Fibroblast of skin of left biceps (primary cell): ENCODE data around the gene AGAP2.
"Not testable (repeated sequence)": the region's sequence is repeated elsewhere in the genome, so short reads cannot be mapped to it uniquely, and the experiment has no call there.

Experiments
- DNase-seq, 2 experiments: peaks; one replicate each; pipeline ENCODE4 v3.0.0-alpha.2; 2013; ENCODE audit warnings: low read depth in 2 of 2

AGAP2 gene

DNA sequence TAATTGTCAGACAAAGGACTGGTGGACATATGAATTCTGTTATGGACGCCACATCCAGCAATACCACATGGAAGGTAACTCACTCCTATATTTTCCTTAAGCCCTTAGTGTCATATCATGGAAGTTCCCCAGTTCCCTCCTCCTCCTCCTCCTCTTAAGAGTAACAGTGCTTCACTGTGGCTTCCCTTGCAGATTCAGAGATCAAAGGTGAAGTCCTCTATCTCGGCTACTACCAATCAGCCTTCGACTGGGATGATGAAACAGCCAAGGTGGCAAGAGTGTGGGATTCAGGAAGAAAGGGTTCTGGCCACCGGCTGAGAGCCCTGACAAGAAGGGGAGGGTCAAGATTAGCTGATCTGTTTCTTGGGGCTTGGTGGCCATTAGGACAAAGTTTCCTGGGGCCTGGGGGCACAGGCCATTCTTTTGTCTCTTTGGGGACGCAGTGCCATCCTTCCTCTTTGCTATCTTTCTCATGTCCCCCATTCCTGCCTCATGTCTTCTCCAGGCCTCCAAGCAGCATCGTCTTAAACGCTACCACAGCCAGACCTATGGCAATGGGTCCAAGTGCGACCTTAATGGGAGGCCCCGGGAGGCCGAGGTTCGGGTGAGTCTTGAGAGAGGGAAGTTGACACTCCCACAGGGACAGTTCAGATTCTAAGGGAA, 42.6 kb downstream of the AGAP2 start:
- no peak for DNase-seq

DNA sequence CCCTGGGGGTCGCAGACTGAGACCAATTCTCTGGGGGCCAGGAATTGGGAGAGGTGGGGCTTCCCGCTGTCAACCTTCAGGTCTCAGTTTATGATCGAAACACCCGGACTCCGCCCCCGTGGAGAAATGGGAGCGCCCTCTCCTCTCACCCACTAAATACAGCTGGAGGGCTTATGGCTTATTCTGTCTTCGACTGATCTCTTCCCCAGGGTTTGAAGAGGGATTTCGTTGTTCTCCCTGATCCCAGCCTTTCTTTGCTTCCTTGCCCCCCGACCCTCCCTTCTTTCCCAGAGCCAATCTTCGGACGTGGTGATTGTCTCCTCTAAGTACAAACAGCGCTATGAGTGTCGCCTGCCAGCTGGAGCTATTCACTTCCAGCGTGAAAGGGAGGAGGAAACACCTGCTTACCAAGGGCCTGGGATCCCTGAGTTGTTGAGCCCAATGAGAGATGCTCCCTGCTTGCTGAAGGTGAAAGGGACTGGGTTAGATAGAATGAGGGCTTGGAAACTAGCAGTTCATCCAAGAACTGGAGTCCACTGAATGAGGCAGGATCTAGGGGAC, 44.0 kb downstream of the AGAP2 start:
- DNase-seq: no peak

DNA sequence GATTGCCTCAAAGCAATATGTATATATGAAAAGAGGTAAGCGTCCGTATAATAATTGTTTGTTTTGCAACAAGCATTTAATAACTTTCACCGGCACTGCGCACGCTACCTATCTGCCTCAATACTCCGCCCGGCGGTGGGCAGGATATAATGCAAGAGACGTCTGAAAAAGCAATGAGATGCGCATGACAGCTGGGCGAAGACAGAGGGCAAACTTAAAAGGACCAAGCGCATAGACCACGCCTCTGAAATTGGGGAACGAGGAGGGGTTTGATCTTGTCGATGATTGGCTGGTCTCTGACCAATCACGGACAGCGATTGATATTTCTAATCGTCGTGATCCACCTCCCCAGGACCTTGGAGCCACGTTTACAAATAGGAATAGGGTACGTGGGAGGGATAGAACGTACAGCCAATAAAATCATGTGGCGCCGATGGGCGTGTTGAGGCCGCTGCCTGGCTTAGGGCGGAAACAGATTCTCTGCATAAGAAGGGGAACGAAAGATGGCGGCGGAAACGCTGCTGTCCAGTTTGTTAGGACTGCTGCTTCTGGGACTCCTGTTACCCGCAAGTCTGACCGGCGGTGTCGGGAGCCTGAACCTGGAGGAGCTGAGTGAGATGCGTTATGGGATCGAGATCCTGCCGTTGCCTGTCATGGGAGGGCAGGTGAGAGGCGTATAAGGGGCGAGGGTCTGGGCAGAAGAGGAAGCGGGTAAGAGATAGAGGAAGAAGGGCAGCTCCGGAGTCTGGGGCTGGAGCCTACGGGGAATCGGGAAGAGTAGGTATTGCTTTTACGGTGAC, 44.7 kb downstream of the AGAP2 start, which contains the start of gene OS9:
TSS of gene OS9 (plus strand) at position 474 of the 800 bp plus-strand sequence. CDS start at position 504, 30 bp downstream.
- peak; percentile 99 for DNase-seq

DNA sequence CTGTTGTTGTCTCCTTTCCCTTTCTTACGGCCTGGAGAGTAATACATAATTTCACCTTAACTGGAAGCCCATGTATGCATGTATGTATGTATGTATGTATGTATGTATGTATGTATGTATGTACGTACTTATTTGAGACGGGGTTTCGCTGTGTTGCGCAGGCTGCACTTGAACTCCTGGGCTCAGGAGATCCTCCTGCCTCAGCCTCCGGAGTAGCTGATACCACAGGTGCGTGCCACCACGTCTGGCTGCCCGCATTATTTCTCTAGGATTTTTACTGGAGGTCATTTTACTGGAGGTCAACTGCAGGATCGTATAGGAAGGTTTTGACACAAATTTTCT, 45.3 kb downstream of the AGAP2 start:
- no peak for DNase-seq

DNA sequence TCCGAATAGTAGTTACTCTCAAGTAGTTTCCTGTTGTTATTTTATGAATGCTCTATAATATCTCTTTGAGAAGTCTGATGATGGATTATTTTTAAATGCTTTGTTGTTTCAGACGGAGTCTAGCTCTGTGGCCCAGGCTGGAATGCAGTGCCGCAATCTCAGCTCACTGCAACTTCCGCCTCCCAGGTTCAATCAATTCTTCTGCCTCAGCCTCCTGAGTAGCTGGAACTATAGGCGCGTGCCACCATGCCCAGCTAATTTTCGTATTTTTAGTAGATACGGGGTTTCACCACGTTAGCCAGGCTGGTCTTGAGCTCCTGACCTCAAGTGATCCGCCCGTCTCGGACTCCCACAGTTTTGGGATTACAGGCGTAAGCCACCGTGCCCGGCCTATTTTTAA, 46.0 kb downstream of the AGAP2 start:
- no peak for DNase-seq

DNA sequence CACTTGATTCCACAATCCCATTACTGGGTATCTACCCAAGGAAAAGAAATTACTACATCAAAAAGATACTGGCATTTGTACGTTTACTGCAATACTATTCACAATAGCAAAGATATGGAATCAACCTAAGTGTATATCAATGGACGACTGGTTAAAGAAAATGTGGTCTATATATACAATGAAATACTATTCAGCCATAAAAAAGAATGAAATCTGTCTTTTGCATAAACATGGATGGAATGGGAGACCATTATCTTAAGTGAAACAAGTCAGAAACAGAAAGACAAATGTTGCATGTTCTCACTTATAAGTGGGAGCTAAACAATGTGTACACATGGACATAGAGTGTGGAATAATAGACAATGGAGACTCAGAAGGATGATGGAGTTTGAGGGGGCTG, 49.6 kb downstream of the AGAP2 start:
- DNase-seq: no peak

DNA sequence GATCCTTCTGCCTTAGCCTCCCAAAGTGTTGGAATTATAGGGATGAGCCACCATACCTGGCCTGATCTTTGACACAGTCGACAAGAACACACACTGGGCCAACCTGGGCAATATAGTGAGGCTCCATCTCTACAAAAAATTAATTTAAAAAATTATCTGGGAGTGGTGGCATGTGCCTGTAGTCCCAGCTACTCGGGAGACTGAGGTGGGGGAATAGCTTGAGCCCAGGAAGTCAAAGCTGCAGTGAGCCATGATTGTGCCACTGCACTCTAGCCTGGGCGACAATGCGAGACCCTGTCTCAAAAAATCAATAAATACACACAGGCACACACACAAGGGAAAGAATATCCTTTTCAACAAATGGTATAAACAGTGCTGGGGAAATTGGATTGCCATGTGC, 50.7 kb downstream of the AGAP2 start:
- DNase-seq: no peak

DNA sequence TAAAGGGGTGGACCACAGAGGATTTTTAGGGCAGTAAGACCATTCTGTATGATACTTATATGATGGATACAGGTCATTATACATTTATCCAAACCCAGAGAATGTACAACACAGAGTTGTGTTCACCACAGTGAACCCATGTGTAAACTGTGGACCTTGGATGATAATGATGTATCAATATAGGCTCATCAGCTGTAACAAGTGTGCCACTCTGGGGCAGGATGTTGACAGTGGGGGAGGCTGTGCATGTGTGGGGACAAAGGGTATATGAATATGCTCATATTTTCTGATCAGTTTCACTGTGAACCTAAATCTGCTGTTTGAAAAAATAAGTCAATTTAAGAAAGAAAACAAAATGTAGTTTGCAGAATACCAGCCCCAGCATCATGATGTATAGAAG, 58.8 kb downstream of the AGAP2 start:
- no peak for DNase-seq

DNA sequence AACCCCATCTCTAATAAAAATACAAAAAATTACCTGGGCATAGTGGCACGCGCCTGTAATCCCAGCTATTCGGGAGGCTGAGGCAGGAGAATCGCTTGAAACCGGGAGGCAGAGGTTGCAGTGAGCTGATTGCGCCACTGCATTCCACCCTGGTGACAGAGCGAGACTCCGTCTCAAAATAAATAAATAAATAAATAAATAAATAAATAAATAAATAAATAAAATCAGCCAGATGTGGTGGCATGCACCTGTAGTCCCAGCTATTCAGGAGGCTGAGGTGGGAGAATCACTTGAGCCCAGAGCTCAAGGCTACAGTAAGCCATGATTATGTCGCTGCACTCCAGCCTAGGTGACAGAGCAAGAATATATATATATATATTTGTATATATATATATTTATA, 60.6 kb downstream of the AGAP2 start:
- not testable (repeated sequence) for DNase-seq

DNA sequence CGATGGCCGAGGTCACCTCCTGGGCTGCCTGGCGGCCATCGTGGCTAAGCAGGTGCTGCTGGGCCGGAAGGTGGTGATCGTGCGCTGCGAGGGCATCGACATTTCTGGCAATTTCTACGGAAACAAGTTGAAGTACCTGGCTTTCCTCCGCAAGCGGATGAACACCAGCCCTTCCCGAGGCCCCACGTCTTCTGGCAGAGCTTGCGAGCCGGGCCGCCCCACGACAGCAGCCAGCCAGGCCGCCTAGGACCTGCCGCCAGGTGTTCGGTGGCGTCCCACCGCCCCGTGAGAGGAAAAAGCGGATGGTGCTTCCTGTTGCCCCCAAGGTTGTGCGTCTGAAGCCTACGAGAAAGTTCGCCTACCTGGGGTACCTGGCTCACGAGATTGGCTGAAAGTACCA, 63.9 kb downstream of the AGAP2 start:
- no peak for DNase-seq
